Endothelial cell of umbilical vein (primary cell): ENCODE measurements around the gene AMDHD2. TPM values are rescaled to one million over a fixed set of nuclear protein-coding genes. Genes with fewer than 3 reads are reported as not detected.

ENCODE experiments used
- BruUV-seq: library from RNA; stranded (reverse); fragments of 400-500 nt; replicated peaks from 2 replicates; lab custom pipeline; 2021; lab: Mats Ljungman, UMichigan
- CTCF ChIA-PET: fragments of 300-600, 350-600 bp; sonication (Branson Sonifier 250); formaldehyde crosslinking; loops from one replicate; lab custom pipeline; 2021; ENCODE audit warnings: antibody characterized with exemption, inconsistent platforms; lab: Charles Lee
- POLR2A ChIA-PET: fragments of 300-600, 350-600 bp; sonication (Branson Sonifier 250); formaldehyde crosslinking; loops from one replicate; lab custom pipeline; 2021; ENCODE audit warnings: antibody characterized with exemption, inconsistent platforms; lab: Charles Lee
- DNase-seq: peaks from one replicate; pipeline ENCODE4 v3.0.0-alpha.2; 2011; ENCODE audit warnings: low read depth, low spot score
- FAIRE-seq: peaks from 2 replicates; lab custom pipeline; 2011; peaks lifted over from hg19 to GRCh38; lab: Jason Lieb, UNC
- H2AFZ ChIP-seq: 2 replicates; pipeline ENCODE4 v1.6.0; 2012; ENCODE audit warnings: low read depth, low read length, control low read depth, inconsistent platforms
- H3K27ac ChIP-seq: 2 replicates; pipeline ENCODE4 v1.5.1; 2011; ENCODE audit warnings: low read depth, mild to moderate bottlenecking, control low read depth, low read length, moderate library complexity; ENCODE audit not compliant: insufficient read depth
- H3K27me3 ChIP-seq, 2 experiments: 2 replicates each; pipeline versions ENCODE4 v1.6.0 to v1.6.1; 2011; ENCODE audit warnings: low read length in 2 of 2, mixed read lengths in 1 of 2; ENCODE audit not compliant: control insufficient read depth in 2 of 2, insufficient read depth in 2 of 2
- H3K36me3 ChIP-seq, 2 experiments: 2 replicates in 1 of 2; 3 replicates in 1 of 2; pipeline ENCODE4 v1.5.1; 2011; ENCODE audit warnings: low read length in 2 of 2, mild to moderate bottlenecking in 1 of 2, moderate library complexity in 1 of 2; ENCODE audit not compliant: control insufficient read depth in 2 of 2, insufficient read depth in 2 of 2; ENCODE audit errors: extremely low read depth in 1 of 2
- H3K4me1 ChIP-seq: 3 replicates; pipeline ENCODE4 v1.5.1; 2011; ENCODE audit warnings: mild to moderate bottlenecking, low read length; ENCODE audit not compliant: control insufficient read depth, insufficient read depth; ENCODE audit errors: extremely low read depth
- H3K4me2 ChIP-seq: 2 replicates; pipeline ENCODE4 v1.6.1; 2011; ENCODE audit warnings: low read length, control low read depth, mixed read lengths; ENCODE audit not compliant: insufficient read depth
- H3K4me3 ChIP-seq, 3 experiments: fragments of 200-600 bp in 1 of 3; sonication (generic), shearing (Covaris generic) in 1 of 3; replicated peaks in 1 of 3; 2 replicates each; pipeline ENCODE4 v1.5.1; 2011 to 2016; ENCODE audit warnings: control low read depth in 3 of 3, low read length in 3 of 3, mild to moderate bottlenecking in 2 of 3, inconsistent platforms in 1 of 3, low read depth in 1 of 3, moderate library complexity in 1 of 3; ENCODE audit not compliant: insufficient read depth in 1 of 3
- H3K79me2 ChIP-seq: 2 replicates; pipeline ENCODE4 v1.6.0; 2012; ENCODE audit warnings: low read length, inconsistent platforms; ENCODE audit not compliant: control insufficient read depth, insufficient read depth
- H3K9ac ChIP-seq: replicated peaks from 2 replicates; pipeline ENCODE3; 2011; ENCODE audit warnings: low read length, control low read depth; ENCODE audit not compliant: insufficient read depth; ENCODE audit errors: extremely low read depth
- H3K9me1 ChIP-seq: replicated peaks from 3 replicates; pipeline ENCODE4 v1.6.0; 2011; ENCODE audit warnings: mild to moderate bottlenecking, low read length; ENCODE audit not compliant: control insufficient read depth, insufficient read depth; ENCODE audit errors: extremely low read depth
- H3K9me3 ChIP-seq: replicated peaks from 2 replicates; pipeline ENCODE4 v1.5.1; 2012; ENCODE audit warnings: low read length, inconsistent platforms; ENCODE audit not compliant: control insufficient read depth, insufficient read depth
- H4K20me1 ChIP-seq: replicated peaks from 2 replicates; pipeline ENCODE3; 2011; ENCODE audit warnings: mild to moderate bottlenecking, low read length; ENCODE audit not compliant: control insufficient read depth, insufficient read depth; ENCODE audit errors: extremely low read depth
- CTCF ChIP-seq, 2 donors: IDR thresholded peaks; 1 replicate in 1 of 2; 2 replicates in 1 of 2; pipeline ENCODE4 v1.5.1; 2011; ENCODE audit warnings: low read length in 2 of 2, mild to moderate bottlenecking in 2 of 2, moderate library complexity in 2 of 2, control low read depth in 1 of 2, inconsistent platforms in 1 of 2, low read depth in 1 of 2; ENCODE audit not compliant: insufficient read depth in 1 of 2; ENCODE audit errors: extremely low read depth in 1 of 2
- EZH2 ChIP-seq: IDR thresholded peaks from 2 replicates; pipeline ENCODE4 v1.6.1; 2012; ENCODE audit warnings: borderline replicate concordance, low read depth, mild to moderate bottlenecking, moderate library complexity, low read length, inconsistent platforms; ENCODE audit not compliant: severe bottlenecking
- FOS ChIP-seq: IDR thresholded peaks from 2 replicates; pipeline ENCODE4 v1.6.1; 2011; ENCODE audit warnings: mild to moderate bottlenecking, low read length, moderate library complexity, borderline replicate concordance; ENCODE audit not compliant: insufficient read depth
- GATA2 ChIP-seq: IDR thresholded peaks from 2 replicates; pipeline ENCODE4 v1.7.0; 2011; ENCODE audit warnings: low read depth, mild to moderate bottlenecking, moderate library complexity, mixed read lengths, low read length; ENCODE audit not compliant: insufficient read length, insufficient read depth
- JUN ChIP-seq: IDR thresholded peaks from 2 replicates; pipeline ENCODE4 v1.6.1; 2011; ENCODE audit warnings: borderline replicate concordance, low read depth; ENCODE audit not compliant: insufficient read length, insufficient read depth
- MAX ChIP-seq: IDR thresholded peaks from 2 replicates; pipeline ENCODE4 v1.6.1; 2011; ENCODE audit not compliant: insufficient read depth, insufficient read length
- MYC ChIP-seq: IDR thresholded peaks from one replicate; pipeline ENCODE4 v1.6.1; 2011; ENCODE audit warnings: mild to moderate bottlenecking, low read depth, low read length
- POLR2A ChIP-seq: IDR thresholded peaks from 2 replicates; pipeline ENCODE4 v1.6.1; 2012; ENCODE audit warnings: low read depth, mild to moderate bottlenecking, control low read depth, low read length
- POLR2AphosphoS5 ChIP-seq: IDR thresholded peaks from 2 replicates; pipeline ENCODE4 v1.6.1; 2012; ENCODE audit warnings: low read depth, mild to moderate bottlenecking, control low read depth, low read length, moderate library complexity; ENCODE audit not compliant: insufficient read depth
- dilution Hi-C: fragments of 300-500 bp; cut with MboI; formaldehyde crosslinking; loops from one replicate; pipeline ENCODE4 v1.15.0; 2019; ENCODE audit warnings: low sequenced_read_pairs; ENCODE audit not compliant: extremely low pct_ligation_motif_present
- intact Hi-C: fragments of 100-400 bp; cut with micrococcal nuclease; formaldehyde crosslinking; loops from one replicate; pipeline ENCODE4 v1.10.0; 2022
- polyA plus RNA-seq, 4 experiments: library from polyadenylated mRNA; depleted of rRNA in 3 of 4; stranded (reverse) in 3 of 4; unstranded in 1 of 4; fragments of >200 nt; gene quantifications; 2 replicates each; pipeline versions ENCODE4 v1.2.1 to v1.2.3, GENCODE V29; 2011 to 2012; ENCODE audit warnings: missing spikeins in 1 of 4
- total RNA-seq: library from RNA; stranded (reverse); gene quantifications from 2 replicates; pipeline ENCODE4 v1.2.3, GENCODE V29; 2021

The AMDHD2 gene
- total and polyA plus RNA-seq, 2 donors (not counting 3 experiments of a cell fraction or from before 2014, with no cell fraction given), result 39.4 to 59.5 TPM

GRCh38 chr16:2487517-2487842 lies 32.7 kb upstream of the AMDHD2 start:
- dilution Hi-C loops (no loop called here), intact Hi-C loops (no loop called here)
- no peak for FAIRE-seq
- DNase-seq, result no peak
- no peaks in the 10 kb centered on the region for H3K9me3 ChIP-seq
- no peaks in the 10 kb centered on the region for H4K20me1 ChIP-seq
- no peaks in the 10 kb centered on the region for H3K27me3 ChIP-seq
- H3K36me3 ChIP-seq, result no peaks in the 10 kb centered on the region
- peaks cover 6% of the 10 kb centered on the region for H3K79me2 ChIP-seq
- no peak overlapping the region for H3K27ac ChIP-seq
- no peak overlapping the region for H2AFZ ChIP-seq
- H3K4me2 ChIP-seq, result no peak overlapping the region
- BruUV-seq, result no TSS peak
- ChIA-PET POLR2A (no interaction called here), CTCF (interaction anchor here (2.4 kb wide), 1 partner anchor 14 kb away, joined by 14 read pairs; no protein-coding TSS in a partner anchor)
- H3K9me1 ChIP-seq, result no peaks in the 10 kb centered on the region
- no peak overlapping the region for H3K9ac ChIP-seq
- no peak for TF ChIP-seq JUN
- TF ChIP-seq GATA2, result no peak
- TF ChIP-seq POLR2AphosphoS5, result no peak
- TF ChIP-seq EZH2, result no peak
- TF ChIP-seq POLR2A, result no peak
- TF ChIP-seq MYC, result no peak
- TF ChIP-seq FOS, result no peak
- no peak for TF ChIP-seq CTCF (IDR thresholded peaks at IDR 0.05; ENCODE audit: extremely low read depth in 1 of 2, insufficient read depth in 1 of 2, low read depth in 1 of 2, low read length in 2 of 2)
- no peak for TF ChIP-seq MAX
- H3K4me3 ChIP-seq, result no peak overlapping the region
- H3K4me1 ChIP-seq, result no peaks in the 10 kb centered on the region
